ENCODE results near the gene SETD7.

Gene SETD7

DNA sequence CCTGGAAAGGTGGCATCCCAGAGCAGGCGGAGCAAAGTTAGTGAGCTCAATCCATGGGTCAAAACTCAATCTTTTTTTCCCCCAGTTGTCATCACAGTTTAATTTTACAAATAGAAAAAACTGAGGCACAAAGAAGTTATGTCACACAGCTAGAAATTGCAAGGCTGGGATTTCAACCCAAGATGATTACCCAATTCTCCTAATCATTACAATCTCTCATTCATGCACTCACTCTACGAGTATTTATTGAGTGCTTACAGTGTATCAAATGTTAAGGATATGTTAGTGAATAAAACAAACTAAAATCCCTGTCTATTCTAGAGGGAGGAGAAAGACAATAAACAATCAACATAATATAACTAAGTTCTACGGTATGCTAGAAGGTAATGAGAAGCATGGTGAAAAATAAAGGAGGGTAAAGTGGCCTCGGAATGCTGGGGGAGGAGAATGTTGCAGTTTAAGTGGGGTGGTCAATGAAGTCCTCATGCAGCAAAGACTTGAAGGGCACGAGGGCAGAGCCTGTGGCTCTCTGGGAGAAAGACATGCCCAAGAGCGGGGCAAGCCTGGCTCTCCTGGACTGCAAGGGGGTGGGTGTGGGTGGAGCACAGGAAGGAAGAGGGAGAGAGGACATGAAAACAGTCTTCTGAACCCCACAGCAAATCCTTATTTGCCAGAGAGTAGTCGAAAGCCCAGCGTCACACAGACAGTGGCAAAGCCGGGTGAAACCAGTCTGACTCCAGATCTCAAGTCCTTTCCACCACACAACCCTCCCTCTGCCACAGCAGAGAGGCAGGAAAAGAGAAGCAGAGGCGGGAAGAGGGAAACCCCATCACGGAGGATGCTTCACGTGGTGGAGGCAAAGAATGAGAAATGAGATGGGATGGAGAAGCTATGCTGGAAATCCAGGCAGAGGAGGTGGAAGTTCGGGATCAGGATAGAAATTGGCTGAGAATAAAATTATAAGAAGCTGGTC is 53.8 kb downstream of the SETD7 start:
- Histone ChIP-seq H3K27ac (ENCODE audit: low read depth, low read length) (no peak overlapping the region), H3K27me3 (ENCODE audit: control insufficient read depth in 1 of 2, insufficient read depth in 2 of 2, low read length in 2 of 2) (no peaks in the 10 kb centered on the region), H3K9me3 (ENCODE audit: low read length) (no peaks in the 10 kb centered on the region), H3K4me1 (ENCODE audit: insufficient read depth, low read length) (no peaks in the 10 kb centered on the region), H3K4me3 (ENCODE audit: low read depth in 1 of 2, low read length in 2 of 2) (no peak overlapping the region), H3K36me3 (ENCODE audit: insufficient read depth, low read length) (no peaks in the 10 kb centered on the region), H3K9ac (ENCODE audit: low read length) (no peak overlapping the region)

DNA sequence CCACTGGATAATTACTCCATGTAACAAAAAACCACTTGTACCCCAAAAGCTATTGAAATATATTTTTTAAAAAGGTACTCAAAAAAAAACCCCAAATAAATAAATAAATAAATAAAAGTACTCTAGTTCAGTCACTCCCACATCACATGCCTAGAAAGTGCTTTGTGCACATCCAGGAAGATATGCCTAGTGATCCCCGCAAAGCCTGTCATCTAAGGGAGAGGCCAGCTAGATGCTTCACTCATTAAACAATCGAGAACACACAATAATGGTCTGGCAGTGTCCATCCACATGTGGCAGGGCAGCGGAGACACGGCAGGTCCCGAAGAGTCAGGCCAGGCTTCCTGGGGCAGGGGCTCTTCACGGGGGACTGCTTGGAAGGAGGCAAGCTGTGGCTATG is 54.5 kb downstream of the SETD7 start:
- Histone ChIP-seq H3K9ac (ENCODE audit: low read length) (no peak overlapping the region), H3K4me1 (ENCODE audit: insufficient read depth, low read length) (no peaks in the 10 kb centered on the region), H3K27ac (ENCODE audit: low read depth, low read length) (no peak overlapping the region), H3K4me3 (ENCODE audit: low read depth in 1 of 2, low read length in 2 of 2) (no peak overlapping the region), H3K27me3 (ENCODE audit: control insufficient read depth in 1 of 2, insufficient read depth in 2 of 2, low read length in 2 of 2) (no peaks in the 10 kb centered on the region), H3K36me3 (ENCODE audit: insufficient read depth, low read length) (no peaks in the 10 kb centered on the region), H3K9me3 (ENCODE audit: low read length) (no peaks in the 10 kb centered on the region)

DNA sequence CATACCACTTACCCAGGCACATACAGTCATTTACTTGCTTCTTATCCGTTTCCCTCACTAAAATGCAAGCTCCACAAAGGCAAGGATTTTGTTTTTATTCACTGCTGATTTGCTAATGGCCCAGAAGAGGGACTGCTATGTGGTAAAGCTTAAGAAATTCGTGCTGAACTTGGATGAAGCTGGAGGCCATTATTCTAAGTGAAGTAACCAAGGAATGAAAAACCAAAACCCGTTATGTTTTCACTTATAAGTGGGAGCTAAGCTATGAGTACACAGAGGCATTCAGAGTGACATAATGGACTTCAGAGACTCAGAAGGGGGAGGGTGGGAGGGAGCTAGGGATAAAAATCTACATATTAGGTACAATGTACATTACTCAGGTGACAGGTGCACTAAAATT is 54.9 kb downstream of the SETD7 start:
- H3K9me3 ChIP-seq (ENCODE audit: low read length): no peaks in the 10 kb centered on the region
- no peaks in the 10 kb centered on the region for H3K36me3 ChIP-seq (ENCODE audit: insufficient read depth, low read length)
- H3K27ac ChIP-seq (ENCODE audit: low read depth, low read length): no peak overlapping the region
- H3K4me3 ChIP-seq (ENCODE audit: low read depth in 1 of 2, low read length in 2 of 2): no peak overlapping the region
- no peak overlapping the region for H3K9ac ChIP-seq (ENCODE audit: low read length)
- H3K4me1 ChIP-seq (ENCODE audit: insufficient read depth, low read length): no peaks in the 10 kb centered on the region
- H3K27me3 ChIP-seq (ENCODE audit: control insufficient read depth in 1 of 2, insufficient read depth in 2 of 2, low read length in 2 of 2): no peaks in the 10 kb centered on the region

DNA sequence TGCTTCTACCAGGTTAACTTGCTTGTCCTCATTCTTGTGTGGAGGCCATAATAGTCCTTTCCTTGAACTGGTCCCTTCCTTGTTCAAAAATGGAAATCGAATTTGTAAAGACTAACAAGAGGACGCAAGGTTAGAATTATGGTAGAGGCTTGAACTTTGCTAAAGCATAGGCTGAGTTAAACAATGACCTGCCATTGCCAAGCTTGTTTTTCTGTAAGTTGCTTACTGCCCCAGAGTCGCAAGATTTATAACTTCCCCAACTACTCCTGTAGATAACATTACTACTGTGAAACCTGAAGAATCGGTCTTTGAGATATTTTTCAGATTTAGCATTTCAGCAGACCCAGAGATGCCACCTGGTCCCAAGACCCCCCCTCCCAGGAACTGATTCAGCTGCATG is 56.8 kb downstream of the SETD7 start:
- Histone ChIP-seq H3K4me3 (ENCODE audit: low read depth in 1 of 2, low read length in 2 of 2) (no peak overlapping the region), H3K36me3 (ENCODE audit: insufficient read depth, low read length) (no peaks in the 10 kb centered on the region), H3K4me1 (ENCODE audit: insufficient read depth, low read length) (no peaks in the 10 kb centered on the region), H3K27me3 (ENCODE audit: control insufficient read depth in 1 of 2, insufficient read depth in 2 of 2, low read length in 2 of 2) (no peaks in the 10 kb centered on the region), H3K9me3 (ENCODE audit: low read length) (no peaks in the 10 kb centered on the region), H3K27ac (ENCODE audit: low read depth, low read length) (no peak overlapping the region), H3K9ac (ENCODE audit: low read length) (no peak overlapping the region)

DNA sequence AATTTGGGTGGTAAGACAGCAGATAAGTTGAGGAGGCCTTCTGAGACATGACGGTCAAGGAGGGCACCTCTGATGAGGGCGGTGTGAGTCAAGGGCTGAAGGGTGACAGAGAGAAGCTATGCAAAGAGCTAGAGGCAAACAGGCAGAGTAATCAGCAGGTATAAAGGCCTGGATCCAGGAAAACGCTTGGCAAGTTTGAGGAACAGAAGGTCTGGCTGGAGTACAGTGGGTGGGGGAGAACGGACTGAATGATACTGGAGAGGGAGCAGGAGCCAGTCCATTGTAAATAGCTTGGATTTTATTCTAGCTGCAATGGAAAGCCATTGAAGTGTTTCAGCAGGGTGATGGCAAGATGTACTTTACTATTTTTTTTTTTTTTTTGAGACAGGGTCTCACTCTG is 62.8 kb downstream of the SETD7 start:
- H3K4me3 ChIP-seq (ENCODE audit: low read depth in 1 of 2, low read length in 2 of 2): no peak overlapping the region
- H3K36me3 ChIP-seq (ENCODE audit: insufficient read depth, low read length): no peaks in the 10 kb centered on the region
- H3K27me3 ChIP-seq (ENCODE audit: control insufficient read depth in 1 of 2, insufficient read depth in 2 of 2, low read length in 2 of 2): no peaks in the 10 kb centered on the region
- H3K9me3 ChIP-seq (ENCODE audit: low read length): no peaks in the 10 kb centered on the region
- H3K4me1 ChIP-seq (ENCODE audit: insufficient read depth, low read length): no peaks in the 10 kb centered on the region
- no peak overlapping the region for H3K27ac ChIP-seq (ENCODE audit: low read depth, low read length)
- H3K9ac ChIP-seq (ENCODE audit: low read length): no peak overlapping the region

DNA sequence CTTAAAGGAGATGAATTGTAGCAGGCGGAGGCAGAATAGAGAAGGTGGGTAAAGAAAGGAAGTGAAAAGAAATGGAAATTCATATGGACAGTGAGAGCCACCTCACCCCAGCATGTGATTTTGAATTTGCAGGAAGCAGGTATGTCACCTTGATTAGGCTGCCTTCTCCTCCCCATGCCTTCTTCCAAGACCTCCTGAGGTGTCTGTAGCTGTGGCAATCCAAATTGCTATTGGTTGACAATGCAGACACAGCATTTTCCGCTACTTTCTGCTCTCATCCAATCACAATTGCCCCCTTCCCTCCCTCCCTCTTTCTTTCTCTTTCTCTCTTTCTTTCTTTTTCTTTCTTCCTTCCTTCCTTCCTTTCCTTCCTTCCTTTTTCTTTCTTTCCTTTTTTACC is 63.6 kb downstream of the SETD7 start:
- Histone ChIP-seq H3K9ac (ENCODE audit: low read length) (no peak overlapping the region), H3K36me3 (ENCODE audit: insufficient read depth, low read length) (no peaks in the 10 kb centered on the region), H3K27ac (ENCODE audit: low read depth, low read length) (no peak overlapping the region), H3K27me3 (ENCODE audit: control insufficient read depth in 1 of 2, insufficient read depth in 2 of 2, low read length in 2 of 2) (no peaks in the 10 kb centered on the region), H3K4me1 (ENCODE audit: insufficient read depth, low read length) (no peaks in the 10 kb centered on the region), H3K9me3 (ENCODE audit: low read length) (no peaks in the 10 kb centered on the region), H3K4me3 (ENCODE audit: low read depth in 1 of 2, low read length in 2 of 2) (no peak overlapping the region)

DNA sequence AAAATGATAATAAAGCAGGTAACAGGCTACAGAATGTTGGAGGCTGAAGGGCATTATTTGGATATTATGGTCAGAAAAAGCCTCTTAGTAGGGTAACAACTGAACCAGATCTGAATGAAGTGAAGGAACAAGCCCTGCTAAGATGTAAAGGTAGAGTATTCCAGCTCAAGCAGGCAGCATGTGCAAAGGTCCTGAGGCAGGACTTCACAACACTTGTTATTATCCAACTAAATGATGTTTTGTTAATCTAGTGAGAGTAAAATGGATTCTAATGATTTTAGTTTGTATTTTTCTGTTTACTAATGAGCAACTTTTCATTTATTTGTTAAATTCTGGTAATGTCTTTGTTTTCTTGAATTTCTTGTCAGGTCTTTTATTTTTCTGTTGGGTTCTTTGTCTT is 66.4 kb downstream of the SETD7 start:
- no peaks in the 10 kb centered on the region for H3K36me3 ChIP-seq (ENCODE audit: insufficient read depth, low read length)
- no peaks in the 10 kb centered on the region for H3K27me3 ChIP-seq (ENCODE audit: control insufficient read depth in 1 of 2, insufficient read depth in 2 of 2, low read length in 2 of 2)
- H3K4me1 ChIP-seq (ENCODE audit: insufficient read depth, low read length): no peaks in the 10 kb centered on the region

DNA sequence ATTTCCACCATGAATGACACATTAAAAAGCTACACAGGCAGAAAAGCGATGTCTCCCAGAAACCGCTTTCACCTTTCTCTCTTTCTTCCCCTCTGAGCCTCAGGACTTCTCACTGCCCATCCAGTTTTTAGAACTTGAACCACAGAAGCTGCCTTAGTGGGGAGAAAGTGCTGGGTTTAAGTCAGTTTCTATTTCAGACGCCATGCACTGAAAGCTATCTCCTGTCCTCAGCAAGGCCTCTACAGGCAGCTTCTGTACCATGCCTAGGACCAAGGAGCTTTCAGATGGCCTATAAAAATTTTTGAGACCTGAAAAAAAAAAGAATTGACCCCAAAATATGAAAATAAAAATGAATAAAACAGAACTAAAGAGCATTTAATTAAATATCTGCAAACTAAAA is 67.6 kb downstream of the SETD7 start:
- Histone ChIP-seq H3K9me3 (ENCODE audit: low read length) (no peaks in the 10 kb centered on the region), H3K36me3 (ENCODE audit: insufficient read depth, low read length) (no peaks in the 10 kb centered on the region), H3K27me3 (ENCODE audit: control insufficient read depth in 1 of 2, insufficient read depth in 2 of 2, low read length in 2 of 2) (no peaks in the 10 kb centered on the region), H3K9ac (ENCODE audit: low read length) (no peak overlapping the region), H3K27ac (ENCODE audit: low read depth, low read length) (no peak overlapping the region), H3K4me1 (ENCODE audit: insufficient read depth, low read length) (no peaks in the 10 kb centered on the region), H3K4me3 (ENCODE audit: low read depth in 1 of 2, low read length in 2 of 2) (no peak overlapping the region)

More for the DNA sequence above, 66.4 kb downstream of the SETD7 start:
- H3K4me3 ChIP-seq (ENCODE audit: low read depth in 1 of 2, low read length in 2 of 2): no peak overlapping the region
- no peaks in the 10 kb centered on the region for H3K9me3 ChIP-seq (ENCODE audit: low read length)
- H3K9ac ChIP-seq (ENCODE audit: low read length): no peak overlapping the region
- no peak overlapping the region for H3K27ac ChIP-seq (ENCODE audit: low read depth, low read length)

DNA sequence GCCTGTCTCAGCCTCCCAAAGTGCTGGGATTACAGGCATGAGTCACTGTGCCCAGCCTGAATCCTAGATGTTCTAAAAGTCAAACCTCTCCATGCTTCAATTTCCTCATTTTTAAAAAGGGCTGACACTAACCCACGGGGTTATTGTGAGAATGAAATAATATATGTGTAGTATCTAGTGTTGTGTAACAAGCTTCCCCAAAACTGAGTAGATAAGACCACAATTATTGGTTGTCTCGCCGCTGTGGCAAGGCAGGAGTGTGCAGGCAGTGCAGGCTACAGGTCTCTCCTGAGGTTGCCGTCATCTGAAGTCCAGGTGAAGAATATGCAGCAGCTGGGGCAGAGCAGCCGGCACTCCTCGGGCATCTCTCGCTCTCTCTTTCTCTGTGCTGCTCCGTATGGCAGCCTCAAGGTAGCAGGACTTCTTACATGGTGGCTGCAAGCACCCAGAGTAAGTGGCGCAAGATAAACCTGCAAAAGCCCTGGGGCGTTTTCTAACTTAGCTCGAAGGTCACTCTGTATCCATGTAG is 71.2 kb downstream of the SETD7 start:
- H3K4me3 ChIP-seq (ENCODE audit: low read depth in 1 of 2, low read length in 2 of 2): no peak overlapping the region
- H3K4me1 ChIP-seq (ENCODE audit: insufficient read depth, low read length): no peaks in the 10 kb centered on the region
- H3K9me3 ChIP-seq (ENCODE audit: low read length): no peaks in the 10 kb centered on the region
- no peaks in the 10 kb centered on the region for H3K27me3 ChIP-seq (ENCODE audit: control insufficient read depth in 1 of 2, insufficient read depth in 2 of 2, low read length in 2 of 2)
- no peaks in the 10 kb centered on the region for H3K36me3 ChIP-seq (ENCODE audit: insufficient read depth, low read length)
- H3K27ac ChIP-seq (ENCODE audit: low read depth, low read length): no peak overlapping the region
- H3K9ac ChIP-seq (ENCODE audit: low read length): no peak overlapping the region

DNA sequence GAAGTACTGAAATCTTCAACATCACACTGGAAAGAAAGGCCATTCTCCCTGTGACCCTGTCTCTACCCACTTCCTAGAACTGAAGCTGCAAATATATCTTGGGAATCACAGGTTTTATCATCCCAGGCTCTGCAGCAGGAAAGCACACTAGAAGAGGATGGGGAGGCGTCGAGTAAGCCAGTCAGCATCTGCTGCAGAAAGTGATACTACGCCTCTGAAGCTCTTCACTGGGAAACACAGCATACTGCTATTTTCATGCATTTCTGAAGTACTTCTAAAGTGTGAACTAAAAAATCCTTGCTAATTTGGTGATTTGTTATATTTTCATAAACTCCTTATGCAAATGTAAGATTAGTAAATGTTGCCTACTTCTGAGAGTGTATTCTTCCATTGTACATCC is 73.0 kb downstream of the SETD7 start:
- no peak overlapping the region for H3K27ac ChIP-seq (ENCODE audit: low read depth, low read length)
- no peaks in the 10 kb centered on the region for H3K36me3 ChIP-seq (ENCODE audit: insufficient read depth, low read length)
- no peaks in the 10 kb centered on the region for H3K4me1 ChIP-seq (ENCODE audit: insufficient read depth, low read length)
- H3K4me3 ChIP-seq (ENCODE audit: low read depth in 1 of 2, low read length in 2 of 2): no peak overlapping the region
- no peaks in the 10 kb centered on the region for H3K9me3 ChIP-seq (ENCODE audit: low read length)
- H3K9ac ChIP-seq (ENCODE audit: low read length): no peak overlapping the region
- no peaks in the 10 kb centered on the region for H3K27me3 ChIP-seq (ENCODE audit: control insufficient read depth in 1 of 2, insufficient read depth in 2 of 2, low read length in 2 of 2)

DNA sequence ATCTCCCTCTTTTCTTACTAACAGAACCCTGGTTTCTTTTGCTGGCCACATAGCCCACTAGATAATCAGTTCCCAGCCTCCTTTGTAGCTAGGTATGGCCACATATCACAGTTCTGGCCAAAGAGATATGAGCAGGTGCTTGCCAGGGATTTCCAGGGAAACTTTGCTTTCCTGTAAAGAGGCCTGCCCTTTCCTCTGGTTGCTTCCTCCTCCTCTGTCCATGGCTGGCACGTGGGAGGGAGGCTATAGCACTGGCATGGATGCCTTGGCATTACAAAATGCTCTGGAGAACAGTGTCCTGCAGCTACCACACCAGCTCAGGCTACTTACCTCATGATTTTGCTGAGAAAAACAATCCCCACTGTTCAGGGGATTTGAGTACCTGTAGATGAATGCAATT is 74.6 kb downstream of the SETD7 start:
- Histone ChIP-seq H3K27me3 (ENCODE audit: control insufficient read depth in 1 of 2, insufficient read depth in 2 of 2, low read length in 2 of 2) (no peaks in the 10 kb centered on the region), H3K27ac (ENCODE audit: low read depth, low read length) (no peak overlapping the region), H3K36me3 (ENCODE audit: insufficient read depth, low read length) (no peaks in the 10 kb centered on the region), H3K4me1 (ENCODE audit: insufficient read depth, low read length) (no peaks in the 10 kb centered on the region), H3K9me3 (ENCODE audit: low read length) (no peaks in the 10 kb centered on the region), H3K4me3 (ENCODE audit: low read depth in 1 of 2, low read length in 2 of 2) (no peak overlapping the region), H3K9ac (ENCODE audit: low read length) (no peak overlapping the region)

DNA sequence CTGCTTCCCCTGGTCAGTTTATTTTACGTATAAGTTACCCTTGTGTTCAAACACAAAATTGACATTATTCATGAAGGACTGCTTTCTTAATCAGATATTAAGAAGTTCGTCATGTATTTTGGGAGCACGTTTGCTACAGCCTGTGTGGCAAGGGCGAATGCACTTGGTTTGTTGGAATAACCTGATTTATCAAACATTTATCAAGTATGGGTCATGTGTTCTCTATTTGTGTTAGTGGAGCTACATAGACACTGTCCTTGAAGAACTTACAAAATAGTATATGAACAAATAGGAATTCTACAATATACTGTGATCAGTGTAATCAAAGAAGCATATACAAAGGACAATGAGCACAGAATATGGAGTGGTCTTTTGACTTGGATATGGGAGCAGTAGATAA is 79.7 kb downstream of the SETD7 start:
- H3K36me3 ChIP-seq (ENCODE audit: insufficient read depth, low read length): peaks cover 10% of the 10 kb centered on the region
- peaks cover 4% of the 10 kb centered on the region for H3K9me3 ChIP-seq (ENCODE audit: low read length)

More for the DNA sequence above, 79.7 kb downstream of the SETD7 start:
- Histone ChIP-seq H3K27ac (ENCODE audit: low read depth, low read length) (no peak overlapping the region), H3K9ac (ENCODE audit: low read length) (no peak overlapping the region), H3K27me3 (ENCODE audit: control insufficient read depth in 1 of 2, insufficient read depth in 2 of 2, low read length in 2 of 2) (no peaks in the 10 kb centered on the region), H3K4me1 (ENCODE audit: insufficient read depth, low read length) (no peaks in the 10 kb centered on the region), H3K4me3 (ENCODE audit: low read depth in 1 of 2, low read length in 2 of 2) (no peak overlapping the region)

All from muscle layer of colon (tissue), 2 donors.